ENCODE data around the gene SLFN14.
A peak's percentile ranks its signal among the peaks of the same experiment; 100 is the strongest.
"Not testable (repeated sequence)": the region's sequence is repeated elsewhere in the genome, so short reads cannot be mapped to it uniquely, and the experiment has no call there.

SLFN14 gene

GRCh38 chr17:35578929-35579432 lies 18.4 kb upstream of the SLFN14 start:
- no peak for TF ChIP-seq JUND (IDR thresholded peaks at IDR 0.05; ENCODE audit: low read depth)
- no peak for DNase-seq (ENCODE audit: low read depth in 1 of 2, low spot score in 1 of 2)
- in situ Hi-C loops (cut with HindIII; ENCODE audit: low pct_unique_long_range_greater_than_20kb, low sequenced_read_pairs) = no loop called here

GRCh38 chr17:35578197-35578928 lies 17.7 kb upstream of the SLFN14 start, which contains the start of gene PEX12:
Gene PEX12 (minus strand): TSS chr17:35578571. CDS start chr17:35578021, 550 bp downstream.
- DNase-seq (ENCODE audit: low read depth in 1 of 2, low spot score in 1 of 2) = peak; percentile 83 to 96
- in situ Hi-C loops (cut with HindIII; ENCODE audit: low pct_unique_long_range_greater_than_20kb, low sequenced_read_pairs) = no loop called here
- no peak for TF ChIP-seq JUND (IDR thresholded peaks at IDR 0.05; ENCODE audit: low read depth)

- TF ChIP-seq JUND (IDR thresholded peaks at IDR 0.05; ENCODE audit: low read depth) = no peak
- DNase-seq (ENCODE audit: low read depth in 1 of 2, low spot score in 1 of 2) = peak in 1 of 2 experiments; percentile 28
- in situ Hi-C loops (cut with HindIII; ENCODE audit: low pct_unique_long_range_greater_than_20kb, low sequenced_read_pairs) = no loop called here
Measured at GRCh38 chr17:35577830-35578196, 17.2 kb upstream of the SLFN14 start.

GRCh38 chr17:35575759-35576158 lies 15.1 kb upstream of the SLFN14 start:
- no peak for DNase-seq (ENCODE audit: low read depth in 1 of 2, low spot score in 1 of 2)
- in situ Hi-C loops (cut with HindIII; ENCODE audit: low pct_unique_long_range_greater_than_20kb, low sequenced_read_pairs) = no loop called here
- no peak for TF ChIP-seq JUND (IDR thresholded peaks at IDR 0.05; ENCODE audit: low read depth)

DNA sequence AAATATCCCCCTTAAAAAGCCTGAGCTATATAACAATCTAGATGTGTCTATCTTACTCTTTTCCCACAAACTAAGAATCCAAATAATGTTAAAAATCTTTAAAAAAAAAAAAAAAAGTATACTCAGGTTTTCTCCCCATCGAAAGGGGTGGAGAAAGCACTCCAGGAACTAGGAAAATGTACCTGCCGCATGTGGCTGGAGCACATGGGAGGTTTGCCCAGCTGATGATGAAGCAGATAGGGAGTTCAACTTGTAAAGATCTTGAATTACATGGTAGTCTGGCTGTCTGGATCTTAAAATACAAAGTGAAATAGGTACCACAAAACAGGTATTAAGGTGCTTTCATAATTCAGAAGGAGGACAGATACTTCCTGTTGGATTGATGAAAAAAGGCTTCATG lies 8.8 kb upstream of the SLFN14 start:
- TF ChIP-seq JUND (IDR thresholded peaks at IDR 0.05; ENCODE audit: low read depth) = no peak

DNA sequence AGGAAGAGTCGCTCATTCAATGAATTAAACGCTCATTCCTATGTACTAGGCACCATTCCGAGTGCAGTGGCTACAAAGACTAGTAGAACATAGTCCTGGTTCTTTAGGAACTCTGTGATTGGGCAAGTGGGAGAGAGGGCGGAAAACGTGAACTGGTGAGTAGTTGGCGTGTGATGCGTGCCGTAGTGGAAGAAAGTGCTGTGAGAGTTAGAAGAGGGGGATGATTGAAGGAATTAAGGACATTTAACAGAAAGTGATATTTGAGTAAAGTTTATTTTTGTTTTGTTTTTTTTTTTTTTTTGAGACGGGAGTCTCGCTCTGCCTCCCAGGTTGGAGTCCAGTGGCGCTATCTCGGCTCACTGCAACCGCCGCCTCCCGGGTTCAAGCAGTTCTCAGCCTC lies 7.9 kb upstream of the SLFN14 start:
- no peak for TF ChIP-seq JUND (IDR thresholded peaks at IDR 0.05; ENCODE audit: low read depth)
- in situ Hi-C loops (cut with HindIII; ENCODE audit: low pct_unique_long_range_greater_than_20kb, low sequenced_read_pairs) = no loop called here
- peak; percentile 30 to 60 for DNase-seq (ENCODE audit: low read depth in 1 of 2, low spot score in 1 of 2)

More for the DNA sequence above, 8.8 kb upstream of the SLFN14 start:
- no peak for DNase-seq (ENCODE audit: low read depth in 1 of 2, low spot score in 1 of 2)
- in situ Hi-C loops (cut with HindIII; ENCODE audit: low pct_unique_long_range_greater_than_20kb, low sequenced_read_pairs) = no loop called here

DNA sequence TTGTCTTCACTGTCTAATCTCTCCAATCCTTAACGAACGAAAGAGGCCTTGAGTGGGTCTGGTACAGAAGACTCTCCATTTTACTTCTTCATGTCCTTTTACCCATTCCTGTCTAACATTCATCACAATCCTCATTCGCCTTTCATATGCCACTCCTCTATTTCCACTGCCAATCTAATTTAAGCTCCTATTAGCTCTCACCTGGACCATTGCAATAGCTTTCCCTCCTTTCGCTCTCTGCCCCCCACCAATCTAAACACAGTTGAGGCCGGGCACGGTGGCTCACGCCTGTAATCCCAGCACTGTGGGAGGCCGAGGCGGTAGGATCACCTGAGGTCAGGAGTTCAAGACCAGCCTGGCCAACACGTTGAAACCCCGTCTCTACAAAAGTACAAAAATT lies 6.3 kb upstream of the SLFN14 start:
- no peak for TF ChIP-seq JUND (IDR thresholded peaks at IDR 0.05; ENCODE audit: low read depth)
- in situ Hi-C loops (cut with HindIII; ENCODE audit: low pct_unique_long_range_greater_than_20kb, low sequenced_read_pairs) = no loop called here
- DNase-seq (ENCODE audit: low read depth in 1 of 2, low spot score in 1 of 2) = no peak

DNA sequence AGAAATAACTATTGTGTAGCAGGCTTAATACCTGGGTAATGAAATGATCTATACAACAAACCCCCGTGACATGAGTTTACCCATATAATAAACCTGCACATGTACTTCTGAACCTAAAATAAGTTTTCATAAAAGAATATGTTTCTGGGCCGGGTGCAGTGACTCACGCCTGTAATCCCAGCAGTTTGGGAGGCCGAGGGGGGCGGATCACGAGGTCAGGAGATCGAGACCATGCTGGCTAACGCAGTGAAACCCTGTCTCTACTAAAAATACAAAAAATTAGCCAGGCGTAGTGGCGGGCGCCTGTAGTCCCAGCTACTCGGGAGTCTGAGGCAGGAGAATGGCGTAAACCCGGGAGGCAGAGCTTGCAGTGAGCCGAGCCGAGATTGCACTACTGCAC lies 2.6 kb upstream of the SLFN14 start:
- not testable (repeated sequence) for DNase-seq (ENCODE audit: low read depth in 1 of 2, low spot score in 1 of 2)

GRCh38 chr17:35559495-35560210 lies 966 bp downstream of the SLFN14 start:
- no peak for TF ChIP-seq JUND (IDR thresholded peaks at IDR 0.05; ENCODE audit: low read depth)
- no peak for DNase-seq (ENCODE audit: low read depth in 1 of 2, low spot score in 1 of 2)
- in situ Hi-C loops (cut with HindIII; ENCODE audit: low pct_unique_long_range_greater_than_20kb, low sequenced_read_pairs) = no loop called here

More for the DNA sequence above, 2.6 kb upstream of the SLFN14 start:
- in situ Hi-C loops (cut with HindIII; ENCODE audit: low pct_unique_long_range_greater_than_20kb, low sequenced_read_pairs) = not testable (repeated sequence)

GRCh38 chr17:35557353-35557752 lies 3.3 kb downstream of the SLFN14 start:
- TF ChIP-seq JUND (IDR thresholded peaks at IDR 0.05; ENCODE audit: low read depth) = no peak
- in situ Hi-C loops (cut with HindIII; ENCODE audit: low pct_unique_long_range_greater_than_20kb, low sequenced_read_pairs) = no loop called here
- no peak for DNase-seq (ENCODE audit: low read depth in 1 of 2, low spot score in 1 of 2)

- in situ Hi-C loops (cut with HindIII; ENCODE audit: low pct_unique_long_range_greater_than_20kb, low sequenced_read_pairs) = no loop called here
- peak in 1 of 2 experiments; percentile 40 for DNase-seq (ENCODE audit: low read depth in 1 of 2, low spot score in 1 of 2)
- TF ChIP-seq JUND (IDR thresholded peaks at IDR 0.05; ENCODE audit: low read depth) = no peak
Measured at GRCh38 chr17:35555691-35556090, 4.9 kb downstream of the SLFN14 start.

DNA sequence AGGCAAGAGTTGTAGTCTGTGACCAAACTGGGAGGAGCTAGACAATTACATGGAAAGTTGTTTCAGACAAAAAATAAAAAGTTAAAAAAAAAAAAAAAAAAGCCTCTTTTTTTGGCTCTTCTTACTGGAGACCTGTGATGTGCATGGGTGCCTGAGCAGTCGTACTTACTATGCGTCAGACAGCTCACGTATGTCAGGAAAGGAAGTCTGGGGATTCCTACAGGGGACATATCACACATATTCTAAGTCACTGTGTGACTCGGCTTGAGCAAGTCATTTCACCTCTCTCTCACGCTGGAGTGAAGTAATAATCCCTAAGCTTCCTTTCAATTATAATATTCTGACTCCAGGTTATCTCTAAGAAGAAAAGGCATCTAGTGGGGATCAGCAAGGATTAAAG lies 6.0 kb downstream of the SLFN14 start:
- in situ Hi-C loops (cut with HindIII; ENCODE audit: low pct_unique_long_range_greater_than_20kb, low sequenced_read_pairs) = no loop called here
- DNase-seq (ENCODE audit: low read depth in 1 of 2, low spot score in 1 of 2) = no peak
- no peak for TF ChIP-seq JUND (IDR thresholded peaks at IDR 0.05; ENCODE audit: low read depth)

GRCh38 chr17:35553310-35553709 lies 7.3 kb downstream of the SLFN14 start:
- in situ Hi-C loops (cut with HindIII; ENCODE audit: low pct_unique_long_range_greater_than_20kb, low sequenced_read_pairs) = no loop called here
- DNase-seq (ENCODE audit: low read depth in 1 of 2, low spot score in 1 of 2) = no peak
- no peak for TF ChIP-seq JUND (IDR thresholded peaks at IDR 0.05; ENCODE audit: low read depth)
